Fibroblast of the conjunctiva (primary cell): Measurements from ENCODE around the gene BANP.
"Not testable (repeated sequence)": the region's sequence is repeated elsewhere in the genome, so short reads cannot be mapped to it uniquely, and the experiment has no call there.

ENCODE experiments used
- DNase-seq: peaks from one replicate; pipeline ENCODE4 v3.0.0-alpha.2; 2010; ENCODE audit warnings: low read depth

BANP gene

GRCh38 chr16:88050952-88051660 is 99.9 kb downstream of the BANP start:
- no peak for DNase-seq

GRCh38 chr16:88052661-88053060 is 101.4 kb downstream of the BANP start:
- no peak for DNase-seq

- DNase-seq = not testable (repeated sequence)
These were observed 102.2 kb downstream of the BANP start for GRCh38 chr16:88053479-88053878.

- DNase-seq = no peak
These were observed 104.1 kb downstream of the BANP start for GRCh38 chr16:88055356-88055755.

- no peak for DNase-seq
These were observed 105.0 kb downstream of the BANP start for GRCh38 chr16:88056212-88056611.

GRCh38 chr16:88057656-88058055 is 106.4 kb downstream of the BANP start:
- no peak for DNase-seq

GRCh38 chr16:88058136-88058535 is 106.9 kb downstream of the BANP start:
- no peak for DNase-seq

- DNase-seq = no peak
These were observed 107.6 kb downstream of the BANP start for GRCh38 chr16:88058817-88059216.

GRCh38 chr16:88059701-88060386 is 108.6 kb downstream of the BANP start:
- DNase-seq = no peak

GRCh38 chr16:88060524-88061219 is 109.4 kb downstream of the BANP start:
- no peak for DNase-seq

- DNase-seq = no peak
These were observed 110.3 kb downstream of the BANP start for GRCh38 chr16:88061346-88062110.

GRCh38 chr16:88062341-88063210 is 111.3 kb downstream of the BANP start:
- DNase-seq = peak; percentile 26

- DNase-seq = peak; percentile 80
These were observed 112.1 kb downstream of the BANP start for GRCh38 chr16:88063211-88063773.

- DNase-seq = no peak
These were observed 113.0 kb downstream of the BANP start for GRCh38 chr16:88064011-88064888.

- DNase-seq = no peak
These were observed 113.9 kb downstream of the BANP start for GRCh38 chr16:88064889-88065746.

GRCh38 chr16:88065747-88066142 is 114.5 kb downstream of the BANP start:
- DNase-seq = no peak

GRCh38 chr16:88066234-88066633 is 115.0 kb downstream of the BANP start:
- no peak for DNase-seq

GRCh38 chr16:88066680-88067529 is 115.7 kb downstream of the BANP start:
- no peak for DNase-seq
